Measurements from ENCODE around the gene SYNGR3. TPM values are rescaled to one million over a fixed set of nuclear protein-coding genes. Genes with fewer than 3 reads are reported as not detected.
A peak's percentile ranks its signal among the peaks of the same experiment; 100 is the strongest.

The SYNGR3 gene
- polyA plus RNA-seq, 1 donor from 2014 or later = 61.0 TPM

GRCh38 chr16:1958715-1959268, 31.0 kb upstream of the SYNGR3 start:
- Histone ChIP-seq H3K9ac (ENCODE audit: low read length) (peak overlapping the region; percentile 96), H3K36me3 (ENCODE audit: insufficient read depth, low read length) (no peaks in the 10 kb centered on the region), H3K4me2 (ENCODE audit: low read length) (no peak overlapping the region), H3K4me3 (ENCODE audit: low read length) (peak overlapping the region; percentile 97), H2AFZ (ENCODE audit: low read depth, low read length) (peak overlapping the region; percentile 47), H3K79me2 (replicated peaks; ENCODE audit: insufficient read depth, low read length) (peaks cover 12% of the 10 kb centered on the region), H3K27ac (ENCODE audit: low read length) (no peak overlapping the region), H3K9me2 (ENCODE audit: insufficient read depth, low read length) (no peaks in the 10 kb centered on the region), H3F3A (ENCODE audit: insufficient read depth, low read length, poor library complexity, severe bottlenecking) (no peaks in the 10 kb centered on the region), H3K9me3 (ENCODE audit: low read length) (no peaks in the 10 kb centered on the region), H3K27me3 (ENCODE audit: insufficient read depth, low read depth, low read length) (no peaks in the 10 kb centered on the region), H4K20me1 (ENCODE audit: insufficient read depth) (no peaks in the 10 kb centered on the region)
- TF ChIP-seq RAD21 (conservative IDR thresholded peaks at IDR 0.05) (no peak), SMC3 (conservative IDR thresholded peaks at IDR 0.05; ENCODE audit: poor library complexity) (no peak), REST (IDR thresholded peaks at IDR 0.05; ENCODE audit: borderline replicate concordance) (no peak), CTCF (IDR thresholded peaks at IDR 0.05; ENCODE audit: poor library complexity, severe bottlenecking) (no peak), TAF1 (IDR thresholded peaks at IDR 0.05; ENCODE audit: low read depth) (no peak), POLR2AphosphoS5 (IDR thresholded peaks at IDR 0.05) (no peak), EP300 (conservative IDR thresholded peaks at IDR 0.05; ENCODE audit: poor library complexity, severe bottlenecking) (no peak), EZH2 (IDR thresholded peaks at IDR 0.05; ENCODE audit: borderline replicate concordance, insufficient read depth, low read length, poor library complexity, severe bottlenecking) (no peak), MXI1 (conservative IDR thresholded peaks at IDR 0.05; ENCODE audit: poor library complexity, severe bottlenecking) (no peak)

- H3K9me2 ChIP-seq (ENCODE audit: insufficient read depth, low read length) = no peaks in the 10 kb centered on the region
- H3K4me2 ChIP-seq (ENCODE audit: low read length) = peak within 1 kb of the TSS; percentile 65
- peak; percentile 27 for TF ChIP-seq EP300 (conservative IDR thresholded peaks at IDR 0.05; ENCODE audit: poor library complexity, severe bottlenecking)
- no peak for TF ChIP-seq TAF1 (IDR thresholded peaks at IDR 0.05; ENCODE audit: low read depth)
- peak; percentile 57 for TF ChIP-seq REST (IDR thresholded peaks at IDR 0.05; ENCODE audit: borderline replicate concordance)
- peak; percentile 73 for TF ChIP-seq MXI1 (conservative IDR thresholded peaks at IDR 0.05; ENCODE audit: poor library complexity, severe bottlenecking)
- TF ChIP-seq POLR2AphosphoS5 (IDR thresholded peaks at IDR 0.05) = peak; percentile 87
- no peak for TF ChIP-seq EZH2 (IDR thresholded peaks at IDR 0.05; ENCODE audit: borderline replicate concordance, insufficient read depth, low read length, poor library complexity, severe bottlenecking)
- peak; percentile 49 for TF ChIP-seq RAD21 (conservative IDR thresholded peaks at IDR 0.05)
- TF ChIP-seq SMC3 (conservative IDR thresholded peaks at IDR 0.05; ENCODE audit: poor library complexity) = peak; percentile 72
- TF ChIP-seq CTCF (IDR thresholded peaks at IDR 0.05; ENCODE audit: poor library complexity, severe bottlenecking) = peak; percentile 86
- peak within 1 kb of the TSS; percentile 97 for H3K4me3 ChIP-seq (ENCODE audit: low read length)
- H3K79me2 ChIP-seq (replicated peaks; ENCODE audit: insufficient read depth, low read length) = peaks cover 13% of the 10 kb centered on the region
- H3K27ac ChIP-seq (ENCODE audit: low read length) = peak within 1 kb of the TSS; percentile 67
- H3K36me3 ChIP-seq (ENCODE audit: insufficient read depth, low read length) = no peaks in the 10 kb centered on the region
- H3K9ac ChIP-seq (ENCODE audit: low read length) = peak within 1 kb of the TSS; percentile 96
- peak within 1 kb of the TSS; percentile 80 for H2AFZ ChIP-seq (ENCODE audit: low read depth, low read length)
- H3F3A ChIP-seq (ENCODE audit: insufficient read depth, low read length, poor library complexity, severe bottlenecking) = no peaks in the 10 kb centered on the region
- H4K20me1 ChIP-seq (ENCODE audit: insufficient read depth) = no peaks in the 10 kb centered on the region
- H3K27me3 ChIP-seq (ENCODE audit: insufficient read depth, low read depth, low read length) = no peaks in the 10 kb centered on the region
- no peaks in the 10 kb centered on the region for H3K9me3 ChIP-seq (ENCODE audit: low read length)
These were observed 30.3 kb upstream of the SYNGR3 start, which contains the start of gene NDUFB10 for GRCh38 chr16:1959269-1960039. Gene NDUFB10 (plus strand): TSS chr16:1959538. CDS start chr16:1959625, 87 bp downstream.
